ENCODE data around the gene ADM2.
"Not testable (repeated sequence)": the region's sequence is repeated elsewhere in the genome, so short reads cannot be mapped to it uniquely, and the experiment has no call there.

Gene ADM2

DNA sequence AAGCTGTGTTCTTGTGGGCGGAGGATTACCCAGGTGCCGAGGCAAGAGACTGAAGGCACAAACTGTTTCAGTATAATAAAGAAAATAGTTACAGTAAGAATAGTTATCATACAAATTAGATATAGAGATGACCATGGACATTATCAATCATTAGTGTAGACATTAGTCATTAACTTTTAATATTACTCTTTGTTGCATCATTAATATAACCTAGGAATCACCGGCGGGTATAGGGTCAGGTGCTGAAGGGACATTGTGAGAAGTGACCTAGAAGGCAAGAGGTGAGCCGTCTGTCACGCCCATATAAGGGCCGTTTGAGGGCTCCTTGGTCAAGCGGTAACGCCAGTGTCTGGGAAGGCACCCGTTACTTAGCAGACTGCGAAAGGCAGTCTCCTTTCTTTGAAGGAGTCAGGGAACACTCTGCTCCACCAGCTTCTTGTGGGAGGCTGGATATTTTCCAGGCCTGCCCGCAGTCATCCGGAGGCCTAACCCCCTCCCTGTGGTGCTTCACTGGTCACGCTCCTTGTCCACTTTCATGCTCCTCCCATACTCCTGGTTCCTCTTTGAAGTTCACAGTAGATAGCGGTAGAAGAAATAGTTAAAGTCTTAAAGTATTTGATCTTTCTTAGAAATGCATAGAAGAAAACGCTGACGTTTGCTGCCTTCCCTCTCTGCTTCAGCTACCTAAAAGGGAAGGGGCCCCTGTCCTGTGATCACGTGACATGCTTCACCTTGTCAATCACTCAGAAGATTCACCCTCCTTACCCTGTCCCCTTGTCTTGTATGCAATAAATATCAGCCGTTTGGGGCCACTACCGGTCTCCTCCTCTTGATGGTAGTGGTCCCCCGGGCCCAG is 52.7 kb downstream of the ADM2 start:
- in situ Hi-C loops (cut with MboI; ENCODE audit: low sequenced_read_pairs) = not testable (repeated sequence)

DNA sequence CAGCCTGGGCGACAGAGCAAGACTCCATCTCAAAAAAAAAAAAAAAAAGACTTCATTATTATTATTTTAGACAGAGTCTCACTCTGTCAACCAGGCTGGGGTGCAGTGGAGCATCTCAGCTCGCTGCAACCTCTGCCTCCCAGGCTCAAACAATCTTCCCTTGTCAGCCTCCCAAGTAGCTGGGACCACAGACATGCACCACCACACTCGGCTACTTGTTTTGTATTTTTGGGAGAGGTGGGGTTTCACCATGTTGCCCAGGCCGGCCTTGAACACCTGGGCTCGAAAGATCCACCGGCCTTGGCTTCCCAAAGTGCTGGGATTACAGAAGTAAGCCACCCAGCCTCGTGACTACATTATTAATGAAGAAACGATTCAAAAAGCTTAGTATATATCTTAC is 53.8 kb downstream of the ADM2 start:
- in situ Hi-C loops (cut with MboI; ENCODE audit: low sequenced_read_pairs) = no loop called here

Measured in HL-60/S4 treated with retinoic acid at 250 ng/mL for 4 days and 3 days (cell line).